Measurements from ENCODE around the gene LIAS.

The LIAS gene

DNA sequence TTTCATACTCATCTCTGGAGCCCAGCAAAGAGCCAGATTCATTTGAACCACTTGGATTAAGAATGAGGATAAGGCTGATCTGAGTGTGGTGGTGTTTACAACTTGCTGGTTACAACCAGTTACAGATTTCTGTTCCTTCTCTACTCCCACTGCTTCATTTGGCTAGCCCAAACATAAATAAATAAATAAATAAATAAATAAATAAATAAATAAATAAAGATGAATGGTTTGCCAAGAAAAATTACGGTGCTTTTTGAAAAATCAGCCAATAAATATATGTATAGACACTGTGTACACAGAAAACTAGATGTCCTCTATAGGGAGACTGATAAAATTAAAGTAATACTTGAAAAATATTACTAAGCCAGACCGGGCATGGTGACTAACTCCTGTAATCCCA lies 17.3 kb upstream of the LIAS start:
- Histone ChIP-seq H3K9me3 (no peaks in the 10 kb centered on the region), H3K27ac (no peak overlapping the region), H3K27me3 (peaks cover 19% of the 10 kb centered on the region), H3K4me3 (ENCODE audit: low read depth in 1 of 2, low read length in 1 of 2) (no peak overlapping the region), H3K4me1 (ENCODE audit: control insufficient read depth in 1 of 2, insufficient read depth in 1 of 2, low read depth in 1 of 2, low read length in 1 of 2) (peaks cover under 1 to 1% of the 10 kb centered on the region in 2 experiments), H3K36me3 (no peaks in the 10 kb centered on the region)
- TF ChIP-seq, protein P1, sequence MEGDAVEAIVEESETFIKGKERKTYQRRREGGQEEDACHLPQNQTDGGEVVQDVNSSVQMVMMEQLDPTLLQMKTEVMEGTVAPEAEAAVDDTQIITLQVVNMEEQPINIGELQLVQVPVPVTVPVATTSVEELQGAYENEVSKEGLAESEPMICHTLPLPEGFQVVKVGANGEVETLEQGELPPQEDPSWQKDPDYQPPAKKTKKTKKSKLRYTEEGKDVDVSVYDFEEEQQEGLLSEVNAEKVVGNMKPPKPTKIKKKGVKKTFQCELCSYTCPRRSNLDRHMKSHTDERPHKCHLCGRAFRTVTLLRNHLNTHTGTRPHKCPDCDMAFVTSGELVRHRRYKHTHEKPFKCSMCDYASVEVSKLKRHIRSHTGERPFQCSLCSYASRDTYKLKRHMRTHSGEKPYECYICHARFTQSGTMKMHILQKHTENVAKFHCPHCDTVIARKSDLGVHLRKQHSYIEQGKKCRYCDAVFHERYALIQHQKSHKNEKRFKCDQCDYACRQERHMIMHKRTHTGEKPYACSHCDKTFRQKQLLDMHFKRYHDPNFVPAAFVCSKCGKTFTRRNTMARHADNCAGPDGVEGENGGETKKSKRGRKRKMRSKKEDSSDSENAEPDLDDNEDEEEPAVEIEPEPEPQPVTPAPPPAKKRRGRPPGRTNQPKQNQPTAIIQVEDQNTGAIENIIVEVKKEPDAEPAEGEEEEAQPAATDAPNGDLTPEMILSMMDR (IDR thresholded peaks at IDR 0.05): no peak

DNA sequence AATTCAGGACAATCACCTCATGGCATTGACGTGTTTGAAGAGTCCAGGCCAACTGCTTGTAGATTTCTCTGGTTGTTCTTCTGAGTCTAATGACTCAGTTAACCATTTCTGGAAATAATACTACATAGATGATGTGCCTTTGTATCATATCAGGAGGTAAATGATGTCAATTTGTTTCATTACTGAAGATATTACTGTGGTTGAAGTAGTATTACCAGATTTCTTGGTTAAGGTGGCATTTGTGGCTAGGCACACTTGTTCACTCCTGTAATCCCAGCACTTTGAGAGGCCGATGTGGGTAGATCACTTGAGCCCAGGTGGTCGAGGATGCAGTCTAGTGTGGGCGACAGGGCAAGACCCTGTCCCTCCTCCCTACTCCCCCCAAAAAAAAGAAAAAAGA lies 15.9 kb upstream of the LIAS start:
- no peaks in the 10 kb centered on the region for H3K36me3 ChIP-seq
- TF ChIP-seq, protein P1 (IDR thresholded peaks at IDR 0.05): no peak

DNA sequence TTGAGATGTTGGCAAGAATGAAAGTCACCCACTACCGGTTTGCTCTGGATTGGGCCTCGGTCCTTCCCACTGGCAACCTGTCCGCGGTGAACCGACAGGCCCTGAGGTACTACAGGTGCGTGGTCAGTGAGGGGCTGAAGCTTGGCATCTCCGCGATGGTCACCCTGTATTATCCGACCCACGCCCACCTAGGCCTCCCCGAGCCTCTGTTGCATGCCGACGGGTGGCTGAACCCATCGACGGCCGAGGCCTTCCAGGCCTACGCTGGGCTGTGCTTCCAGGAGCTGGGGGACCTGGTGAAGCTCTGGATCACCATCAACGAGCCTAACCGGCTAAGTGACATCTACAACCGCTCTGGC lies 12.4 kb upstream of the LIAS start:
- peaks cover 6 to 10% of the 10 kb centered on the region in 2 experiments for H3K4me1 ChIP-seq (ENCODE audit: control insufficient read depth in 1 of 2, insufficient read depth in 1 of 2, low read depth in 1 of 2, low read length in 1 of 2)
- no peaks in the 10 kb centered on the region for H3K9me3 ChIP-seq
- no peak overlapping the region for H3K27ac ChIP-seq
- H3K36me3 ChIP-seq: peaks cover 7% of the 10 kb centered on the region
- peaks cover 30% of the 10 kb centered on the region for H3K27me3 ChIP-seq
- TF ChIP-seq, protein P1 (IDR thresholded peaks at IDR 0.05): no peak
- H3K4me3 ChIP-seq (ENCODE audit: low read depth in 1 of 2, low read length in 1 of 2): peak overlapping the region in 1 of 2 experiments; percentile 32

More for the DNA sequence above, 15.9 kb upstream of the LIAS start:
- H3K4me1 ChIP-seq (ENCODE audit: control insufficient read depth in 1 of 2, insufficient read depth in 1 of 2, low read depth in 1 of 2, low read length in 1 of 2): peaks cover 6 to 10% of the 10 kb centered on the region in 2 experiments
- no peak overlapping the region for H3K27ac ChIP-seq
- no peak overlapping the region for H3K4me3 ChIP-seq (ENCODE audit: low read depth in 1 of 2, low read length in 1 of 2)
- no peaks in the 10 kb centered on the region for H3K9me3 ChIP-seq
- H3K27me3 ChIP-seq: peaks cover 30% of the 10 kb centered on the region

DNA sequence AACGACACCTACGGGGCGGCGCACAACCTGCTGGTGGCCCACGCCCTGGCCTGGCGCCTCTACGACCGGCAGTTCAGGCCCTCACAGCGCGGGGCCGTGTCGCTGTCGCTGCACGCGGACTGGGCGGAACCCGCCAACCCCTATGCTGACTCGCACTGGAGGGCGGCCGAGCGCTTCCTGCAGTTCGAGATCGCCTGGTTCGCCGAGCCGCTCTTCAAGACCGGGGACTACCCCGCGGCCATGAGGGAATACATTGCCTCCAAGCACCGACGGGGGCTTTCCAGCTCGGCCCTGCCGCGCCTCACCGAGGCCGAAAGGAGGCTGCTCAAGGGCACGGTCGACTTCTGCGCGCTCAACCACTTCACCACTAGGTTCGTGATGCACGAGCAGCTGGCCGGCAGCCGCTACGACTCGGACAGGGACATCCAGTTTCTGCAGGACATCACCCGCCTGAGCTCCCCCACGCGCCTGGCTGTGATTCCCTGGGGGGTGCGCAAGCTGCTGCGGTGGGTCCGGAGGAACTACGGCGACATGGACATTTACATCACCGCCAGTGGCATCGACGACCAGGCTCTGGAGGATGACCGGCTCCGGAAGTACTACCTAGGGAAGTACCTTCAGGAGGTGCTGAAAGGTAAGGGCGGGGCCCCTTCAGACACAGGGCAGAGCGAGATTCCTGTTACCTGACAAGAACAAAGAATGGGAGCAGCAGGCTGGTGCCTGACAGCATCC lies 11.8 kb upstream of the LIAS start:
- TF ChIP-seq, protein P1 (IDR thresholded peaks at IDR 0.05): no peak
- no peak overlapping the region for H3K27ac ChIP-seq

DNA sequence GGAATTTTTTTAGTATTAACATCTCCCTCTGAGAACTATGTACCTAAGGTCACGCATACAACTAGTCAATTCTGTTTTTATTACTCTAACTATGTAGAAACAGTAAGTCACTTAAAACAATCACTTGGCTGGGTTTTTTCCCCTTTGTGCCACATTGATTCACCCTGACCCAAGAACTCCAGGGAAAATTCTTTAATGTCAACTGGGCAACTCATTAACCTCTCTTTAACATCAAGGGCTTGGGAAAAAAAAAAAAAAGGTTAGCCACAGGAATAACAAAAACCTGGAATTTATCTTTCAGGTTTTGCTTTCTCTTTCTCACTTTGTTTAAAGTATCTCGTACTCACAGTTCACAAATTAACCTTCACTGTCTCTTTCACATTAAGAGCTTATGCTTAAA lies 8.2 kb upstream of the LIAS start:
- TF ChIP-seq, protein P1 (IDR thresholded peaks at IDR 0.05): no peak
- Histone ChIP-seq H3K27me3 (peaks cover 21% of the 10 kb centered on the region), H3K4me1 (ENCODE audit: control insufficient read depth in 1 of 2, insufficient read depth in 1 of 2, low read depth in 1 of 2, low read length in 1 of 2) (peaks cover 6 to 10% of the 10 kb centered on the region in 2 experiments), H3K36me3 (peaks cover 49% of the 10 kb centered on the region), H3K27ac (no peak overlapping the region), H3K4me3 (ENCODE audit: low read depth in 1 of 2, low read length in 1 of 2) (no peak overlapping the region), H3K9me3 (no peaks in the 10 kb centered on the region)

More for the DNA sequence above, 11.8 kb upstream of the LIAS start:
- Histone ChIP-seq H3K4me3 (ENCODE audit: low read depth in 1 of 2, low read length in 1 of 2) (peak overlapping the region in 1 of 2 experiments; percentile 32), H3K36me3 (peaks cover 13% of the 10 kb centered on the region), H3K27me3 (peaks cover 30% of the 10 kb centered on the region), H3K4me1 (ENCODE audit: control insufficient read depth in 1 of 2, insufficient read depth in 1 of 2, low read depth in 1 of 2, low read length in 1 of 2) (peaks cover 6 to 10% of the 10 kb centered on the region in 2 experiments), H3K9me3 (no peaks in the 10 kb centered on the region)
